Hypothalamus (tissue), 51 donors: ENCODE data around the gene CIT.
A peak's percentile ranks its signal among the peaks of the same experiment; 100 is the strongest.

Source experiments
- DNase-seq, 51 donors: peaks; one replicate each; lab custom pipeline; 2025; lab: John Stamatoyannopoulos, UW

The CIT gene

GRCh38 chr12:119749666-119750065, 127.5 kb downstream of the CIT start:
- DNase-seq: peak in 3 of 51 donors; percentile 3 to 35 (median 15)

- peak in 2 of 51 donors; percentile 12 to 31 for DNase-seq
Measured at GRCh38 chr12:119748497-119748896, 128.6 kb downstream of the CIT start.

- DNase-seq: no peak
Measured at GRCh38 chr12:119746169-119746568, 131.0 kb downstream of the CIT start.

GRCh38 chr12:119744900-119745606, 132.1 kb downstream of the CIT start:
- no peak for DNase-seq

GRCh38 chr12:119742700-119743099, 134.4 kb downstream of the CIT start:
- peak in 12 of 51 donors; percentile 2 to 42 (median 10) for DNase-seq

- DNase-seq: no peak
Measured at GRCh38 chr12:119740830-119741229, 136.3 kb downstream of the CIT start.

- DNase-seq: no peak
Measured at GRCh38 chr12:119735079-119735478, 142.0 kb downstream of the CIT start.

GRCh38 chr12:119730381-119730780, 146.7 kb downstream of the CIT start:
- DNase-seq: no peak

GRCh38 chr12:119729871-119730270, 147.2 kb downstream of the CIT start:
- DNase-seq: no peak

- DNase-seq: no peak
Measured at GRCh38 chr12:119728444-119728745, 148.7 kb downstream of the CIT start.

GRCh38 chr12:119727600-119728443, 149.3 kb downstream of the CIT start:
- peak in 1 of 51 donors; percentile 44 for DNase-seq

GRCh38 chr12:119725523-119725922, 151.6 kb downstream of the CIT start:
- peak in 14 of 51 donors; percentile 3 to 53 (median 16) for DNase-seq

- no peak for DNase-seq
Measured at GRCh38 chr12:119721306-119721705, 155.8 kb downstream of the CIT start.

- no peak for DNase-seq
Measured at GRCh38 chr12:119720349-119720748, 156.8 kb downstream of the CIT start.

- no peak for DNase-seq
Measured at GRCh38 chr12:119718141-119718540, 159.0 kb downstream of the CIT start.

- no peak for DNase-seq
Measured at GRCh38 chr12:119715268-119715620, 161.9 kb downstream of the CIT start.

- DNase-seq: no peak
Measured at GRCh38 chr12:119714614-119715267, 162.4 kb downstream of the CIT start.

GRCh38 chr12:119713551-119714031, 163.5 kb downstream of the CIT start:
- DNase-seq: no peak

GRCh38 chr12:119712721-119713120, 164.4 kb downstream of the CIT start:
- DNase-seq: no peak

- no peak for DNase-seq
Measured at GRCh38 chr12:119711693-119712092, 165.4 kb downstream of the CIT start.

- peak in 3 of 51 donors; percentile 6 to 61 (median 12) for DNase-seq
Measured at GRCh38 chr12:119710965-119711551, 166.1 kb downstream of the CIT start.
